PC-3 (cell line): ENCODE data around the gene CNN3. TPM values are rescaled to one million over a fixed set of nuclear protein-coding genes. Genes with fewer than 3 reads are reported as not detected.

Source experiments
- ATAC-seq: fragments of 200-7000 bp; cut with Tn5 transposase; 2 replicates; pipeline ENCODE4 v1.9.1; 2020; ENCODE audit warnings: mild to moderate bottlenecking, moderate library complexity
- BruUV-seq: library from RNA; stranded (reverse); fragments of 400-500 nt; replicated peaks from 2 replicates; lab custom pipeline; 2021; lab: Mats Ljungman, UMichigan
- CTCF ChIA-PET: fragments of 300-600 bp; sonication (Branson Sonifier 250); formaldehyde crosslinking; loops from one replicate; lab custom pipeline; 2022; ENCODE audit warnings: antibody characterized with exemption; lab: Charles Lee
- POLR2A ChIA-PET: fragments of 300-600 bp; sonication (Branson Sonifier 250); formaldehyde crosslinking; loops from one replicate; lab custom pipeline; 2022; ENCODE audit warnings: antibody characterized with exemption; ENCODE audit not compliant: unreplicated experiment; lab: Charles Lee
- DNase-seq: peaks from one replicate; pipeline ENCODE4 v3.0.0-alpha.2; 2015
- H2AFZ ChIP-seq: fragments of 300-600 bp; sonication (generic); 2 replicates; pipeline ENCODE4 v1.6.0; 2016; ENCODE audit warnings: antibody characterized with exemption, low read length
- H3F3A ChIP-seq: fragments of 300-600 bp; sonication (generic); one replicate; pipeline ENCODE4 v1.6.0; 2017; ENCODE audit warnings: antibody characterized with exemption, low read length, control low read depth, mild to moderate bottlenecking; ENCODE audit not compliant: unreplicated experiment
- H3K27ac ChIP-seq: fragments of 300-600 bp; sonication (generic); 2 replicates; pipeline ENCODE4 v1.5.1; 2016; ENCODE audit warnings: mild to moderate bottlenecking, low read length
- H3K27me3 ChIP-seq: fragments of 300-600 bp; sonication (generic); 2 replicates; pipeline ENCODE4 v1.6.1; 2016; ENCODE audit warnings: low read length, mixed read lengths
- H3K36me3 ChIP-seq: fragments of 300-600 bp; sonication (generic); 2 replicates; pipeline ENCODE4 v1.6.1; 2016; ENCODE audit warnings: low read depth, mixed run types, low read length, mixed read lengths
- H3K4me1 ChIP-seq: fragments of 300-600 bp; sonication (generic); 2 replicates; pipeline ENCODE4 v1.5.1; 2016; ENCODE audit warnings: low read length; ENCODE audit not compliant: insufficient read depth
- H3K4me2 ChIP-seq: fragments of 300-600 bp; sonication (generic); 2 replicates; pipeline ENCODE4 v1.6.0; 2016; ENCODE audit warnings: low read length
- H3K4me3 ChIP-seq: fragments of 300-600 bp; sonication (generic); 2 replicates; pipeline ENCODE4 v1.5.1; 2016; ENCODE audit warnings: mild to moderate bottlenecking, low read length, mixed read lengths
- H3K79me2 ChIP-seq: fragments of 300-600 bp; sonication (generic); 2 replicates; pipeline ENCODE4 v1.6.1; 2017; ENCODE audit warnings: low read length, mixed read lengths
- H3K9ac ChIP-seq: fragments of 300-600 bp; sonication (generic); 2 replicates; pipeline ENCODE4 v1.6.0; 2016; ENCODE audit warnings: mild to moderate bottlenecking, low read length
- H3K9me2 ChIP-seq: fragments of 300-600 bp; sonication (generic); replicated peaks from 2 replicates; pipeline ENCODE4 v1.6.1; 2016; ENCODE audit warnings: mixed run types, low read length, mixed read lengths
- H3K9me3 ChIP-seq: fragments of 300-600 bp; sonication (generic); 2 replicates; pipeline ENCODE4 v1.6.1; 2016; ENCODE audit warnings: low read length, mixed read lengths
- H4K20me1 ChIP-seq: fragments of 300-600 bp; sonication (generic); 2 replicates; pipeline ENCODE4 v1.6.1; 2016; ENCODE audit warnings: low read length, mixed read lengths
- EZH2 ChIP-seq: fragments of 300-600 bp; sonication (generic); IDR thresholded peaks from one replicate; pipeline ENCODE4 v1.6.1; 2017; ENCODE audit warnings: antibody characterized with exemption, mild to moderate bottlenecking, low read length; ENCODE audit not compliant: unreplicated experiment
- EZH2phosphoT487 ChIP-seq: fragments of 300-600 bp; sonication (generic); IDR thresholded peaks from 2 replicates; pipeline ENCODE4 v1.6.1; 2018; ENCODE audit warnings: mild to moderate bottlenecking, antibody characterized with exemption, low read length, borderline replicate concordance
- intact Hi-C: fragments of 100-400 bp; cut with micrococcal nuclease; formaldehyde crosslinking; loops from 2 replicates; pipeline ENCODE4 v1.9.0; 2023
- total RNA-seq: library from RNA; depleted of rRNA; stranded (reverse); fragments of >200 nt; gene quantifications from 2 replicates; pipeline ENCODE4 v1.2.3, GENCODE V29; 2014
- TF ChIP-seq, protein P1 (sequence below): fragments of 300-600 bp; sonication (generic); conservative IDR thresholded peaks from 2 replicates; pipeline ENCODE4 v1.5.1; 2017; ENCODE audit warnings: antibody characterized with exemption, low read depth, mild to moderate bottlenecking, low read length

Gene CNN3
- total RNA-seq, 1 experiment from 2014 or later = 323 TPM

DNA sequence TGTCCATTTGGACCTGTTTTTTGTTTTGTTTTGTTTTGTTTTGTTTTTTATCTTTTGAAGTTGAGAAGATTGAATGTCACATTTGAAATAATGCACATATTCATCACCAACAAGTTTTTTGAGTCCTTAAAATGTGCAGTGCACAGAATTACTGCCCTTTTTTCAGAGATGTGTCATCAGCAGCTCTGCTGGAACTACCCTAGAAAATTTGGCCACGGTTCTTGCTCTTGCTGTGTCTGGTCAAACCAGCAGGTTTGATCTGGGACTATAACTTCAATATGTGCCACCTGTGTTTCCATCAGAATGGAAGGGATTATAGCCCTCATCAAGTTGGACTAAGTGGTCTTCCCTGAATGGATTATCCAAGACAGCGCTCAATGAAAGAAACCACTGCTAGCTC, 24.1 kb upstream of the CNN3 start:
- Histone ChIP-seq H3K4me2 (no peak overlapping the region), H3K27ac (no peak overlapping the region)

DNA sequence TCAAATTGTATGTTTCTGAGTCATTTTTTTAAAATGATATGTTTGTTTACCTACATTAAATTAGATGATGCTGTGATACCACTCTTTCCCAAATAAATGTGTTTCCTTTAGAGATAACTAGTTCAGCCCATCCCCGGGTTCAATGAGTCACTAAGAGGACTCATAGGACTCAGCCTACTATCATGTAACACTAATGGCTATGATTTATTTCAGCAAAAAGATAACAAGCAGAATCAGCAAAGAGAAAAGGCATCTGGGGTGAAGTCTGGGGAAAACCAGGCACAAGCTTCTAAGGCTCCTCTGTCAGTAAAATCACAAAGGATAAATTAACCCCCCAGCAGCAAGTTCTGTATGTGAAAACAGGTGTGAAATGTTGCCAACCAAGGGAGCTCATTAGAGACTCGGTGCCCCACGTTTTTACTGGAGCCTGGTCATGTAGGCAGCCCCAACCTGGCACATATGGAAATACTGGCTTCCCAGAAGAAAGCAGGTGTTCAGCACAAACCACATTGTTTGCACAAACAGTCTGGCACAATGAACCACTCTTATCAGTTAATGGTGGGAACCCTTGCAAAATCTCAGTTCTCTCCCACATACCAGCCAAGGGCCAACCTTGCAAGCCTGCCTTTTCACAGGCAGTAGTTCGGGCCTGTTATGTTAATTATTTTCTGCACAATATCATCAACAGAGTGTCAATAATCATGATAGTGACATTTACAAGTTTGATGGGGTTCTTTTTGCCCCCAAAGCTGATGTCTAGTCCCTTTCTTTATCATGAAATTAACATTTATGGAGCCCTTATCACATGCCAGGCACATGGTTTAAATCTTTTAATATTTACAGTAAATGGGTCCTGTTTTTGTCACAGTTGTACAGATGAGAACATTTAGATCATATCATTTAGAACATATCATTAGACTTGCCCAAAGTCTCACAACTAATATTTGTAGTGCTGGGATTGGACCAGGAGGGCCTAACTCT, 23.1 kb upstream of the CNN3 start:
- Histone ChIP-seq H3K27me3 (no peaks in the 10 kb centered on the region), H3K36me3 (no peaks in the 10 kb centered on the region), H3K9me3 (no peaks in the 10 kb centered on the region), H3K9me2 (no peaks in the 10 kb centered on the region), H3K27ac (peak overlapping the region; percentile 37), H3K4me1 (peaks cover 25% of the 10 kb centered on the region), H2AFZ (no peak overlapping the region), H4K20me1 (no peaks in the 10 kb centered on the region), H3K4me3 (no peak overlapping the region), H3K79me2 (no peaks in the 10 kb centered on the region), H3K9ac (no peak overlapping the region), H3K4me2 (peak overlapping the region; percentile 24), H3F3A (no peaks in the 10 kb centered on the region)
- intact Hi-C loops = no loop called here
- ChIA-PET POLR2A (no interaction called here), CTCF (no interaction called here)
- peak; percentile 78 for ATAC-seq
- TF ChIP-seq, protein P1, sequence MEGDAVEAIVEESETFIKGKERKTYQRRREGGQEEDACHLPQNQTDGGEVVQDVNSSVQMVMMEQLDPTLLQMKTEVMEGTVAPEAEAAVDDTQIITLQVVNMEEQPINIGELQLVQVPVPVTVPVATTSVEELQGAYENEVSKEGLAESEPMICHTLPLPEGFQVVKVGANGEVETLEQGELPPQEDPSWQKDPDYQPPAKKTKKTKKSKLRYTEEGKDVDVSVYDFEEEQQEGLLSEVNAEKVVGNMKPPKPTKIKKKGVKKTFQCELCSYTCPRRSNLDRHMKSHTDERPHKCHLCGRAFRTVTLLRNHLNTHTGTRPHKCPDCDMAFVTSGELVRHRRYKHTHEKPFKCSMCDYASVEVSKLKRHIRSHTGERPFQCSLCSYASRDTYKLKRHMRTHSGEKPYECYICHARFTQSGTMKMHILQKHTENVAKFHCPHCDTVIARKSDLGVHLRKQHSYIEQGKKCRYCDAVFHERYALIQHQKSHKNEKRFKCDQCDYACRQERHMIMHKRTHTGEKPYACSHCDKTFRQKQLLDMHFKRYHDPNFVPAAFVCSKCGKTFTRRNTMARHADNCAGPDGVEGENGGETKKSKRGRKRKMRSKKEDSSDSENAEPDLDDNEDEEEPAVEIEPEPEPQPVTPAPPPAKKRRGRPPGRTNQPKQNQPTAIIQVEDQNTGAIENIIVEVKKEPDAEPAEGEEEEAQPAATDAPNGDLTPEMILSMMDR = no peak
- TF ChIP-seq EZH2phosphoT487 (no peak), EZH2 (no peak)
- DNase-seq = peak; percentile 78
- BruUV-seq = no TSS peak

More for the DNA sequence above, 24.1 kb upstream of the CNN3 start:
- TF ChIP-seq, protein P1 = no peak
- TF ChIP-seq EZH2 = no peak
- TF ChIP-seq EZH2phosphoT487 = no peak
- ATAC-seq = no peak
- ChIA-PET POLR2A (no interaction called here), CTCF (no interaction called here)
- intact Hi-C loops = no loop called here
- no peaks in the 10 kb centered on the region for H3K27me3 ChIP-seq
- no peaks in the 10 kb centered on the region for H3K79me2 ChIP-seq
- H3K36me3 ChIP-seq = no peaks in the 10 kb centered on the region
- no peaks in the 10 kb centered on the region for H4K20me1 ChIP-seq
- H3K4me1 ChIP-seq = peaks cover 35% of the 10 kb centered on the region
- no peak overlapping the region for H2AFZ ChIP-seq
- H3K4me3 ChIP-seq = no peak overlapping the region
- no peak overlapping the region for H3K9ac ChIP-seq
- no peaks in the 10 kb centered on the region for H3K9me3 ChIP-seq
- no peak for DNase-seq
- no peaks in the 10 kb centered on the region for H3F3A ChIP-seq
- no TSS peak for BruUV-seq
- H3K9me2 ChIP-seq = no peaks in the 10 kb centered on the region

DNA sequence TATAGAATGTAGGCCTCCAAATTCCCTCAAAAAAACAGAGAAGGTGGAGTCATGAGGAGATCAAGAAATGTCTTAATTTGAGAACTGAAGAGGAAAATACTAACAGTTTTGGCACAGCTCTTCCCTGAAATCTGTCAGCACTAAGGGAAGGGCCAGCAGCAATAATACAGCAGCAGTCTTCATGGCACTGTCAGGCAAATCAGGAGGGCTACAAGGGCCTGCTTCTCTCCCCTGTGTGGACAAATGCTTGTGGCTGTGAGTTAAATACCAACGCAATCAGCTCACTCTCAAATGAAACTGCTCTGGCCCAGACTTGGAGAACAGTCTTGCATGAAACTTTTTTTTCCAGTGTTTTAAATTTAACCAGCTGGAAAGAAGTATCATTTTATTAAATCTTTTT, 20.5 kb upstream of the CNN3 start:
- no peak overlapping the region for H3K4me2 ChIP-seq
- no peaks in the 10 kb centered on the region for H3K9me2 ChIP-seq
- no peaks in the 10 kb centered on the region for H3K27me3 ChIP-seq
- intact Hi-C loops = no loop called here
- no peaks in the 10 kb centered on the region for H3K9me3 ChIP-seq
- no peak for ATAC-seq
- TF ChIP-seq EZH2 (no peak), EZH2phosphoT487 (no peak)
- TF ChIP-seq, protein P1 = no peak
- no peak overlapping the region for H3K4me3 ChIP-seq
- no peak overlapping the region for H3K9ac ChIP-seq
- H3K79me2 ChIP-seq = no peaks in the 10 kb centered on the region
- no peaks in the 10 kb centered on the region for H4K20me1 ChIP-seq
- DNase-seq = no peak
- no peak overlapping the region for H2AFZ ChIP-seq
- no TSS peak for BruUV-seq
- POLR2A ChIA-PET = no interaction called here
- H3K4me1 ChIP-seq = peaks cover 19% of the 10 kb centered on the region
- no peaks in the 10 kb centered on the region for H3K36me3 ChIP-seq
- H3F3A ChIP-seq = no peaks in the 10 kb centered on the region
- H3K27ac ChIP-seq = no peak overlapping the region
- CTCF ChIA-PET = no interaction called here
